HG03039 (cell line): ENCODE results near the gene RASD1.

ENCODE experiments used
- ATAC-seq: cut with Tn5 transposase; IDR thresholded peaks from one replicate; pipeline ENCODE4 v1.9.1; 2021; ENCODE audit warnings: mild to moderate bottlenecking, moderate library complexity; ENCODE audit not compliant: unreplicated experiment

Gene RASD1

DNA sequence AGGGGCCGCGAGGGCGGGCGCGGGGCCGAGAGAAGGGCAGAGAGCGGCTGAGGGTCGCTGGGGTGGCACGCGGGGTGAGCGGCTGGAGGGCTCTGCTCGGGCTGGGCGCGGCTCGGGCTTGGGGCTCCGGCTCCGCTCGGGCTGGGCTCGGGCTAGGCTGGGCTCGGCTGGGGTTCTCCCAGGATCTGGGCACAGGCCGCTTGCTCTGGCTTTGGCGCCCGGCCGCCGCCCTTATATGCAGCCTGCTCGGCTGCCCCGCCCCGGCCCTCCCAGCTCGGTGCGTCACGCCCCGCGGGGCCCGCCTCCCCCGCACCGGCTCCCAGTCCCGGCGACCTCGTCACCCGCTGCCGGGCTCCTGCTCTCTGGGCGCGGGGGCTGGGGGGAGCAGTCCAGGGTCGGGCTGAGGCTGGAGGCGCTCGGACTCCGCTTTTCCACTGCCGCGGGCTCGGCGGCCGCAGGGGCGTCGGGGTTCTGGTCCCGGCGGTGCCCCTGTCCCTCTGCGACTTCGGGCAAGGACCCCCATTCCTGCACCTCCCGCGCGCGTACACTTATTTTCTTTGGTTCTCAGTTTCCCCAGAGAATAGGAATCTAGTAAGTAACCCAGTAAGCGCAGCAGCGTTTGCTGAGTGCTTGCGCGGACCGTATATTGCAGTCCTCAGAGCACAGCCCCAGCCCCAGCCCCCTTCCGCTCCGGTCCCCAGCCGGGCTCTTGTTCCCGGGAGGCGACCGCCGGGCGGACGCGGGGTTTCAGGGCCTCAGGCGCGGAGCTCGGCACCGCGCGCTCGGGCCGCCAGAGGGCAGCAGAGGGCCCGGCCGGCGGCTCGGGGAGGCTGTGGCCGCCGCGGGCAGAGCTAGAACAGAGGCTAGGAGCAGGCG lies at the start of gene RASD1:
Gene RASD1, minus strand, starts transcription at position 207 of the 876 bp plus-strand sequence. CDS start 214 bp downstream, outside the sequence.
- peak; percentile 55 for ATAC-seq

DNA sequence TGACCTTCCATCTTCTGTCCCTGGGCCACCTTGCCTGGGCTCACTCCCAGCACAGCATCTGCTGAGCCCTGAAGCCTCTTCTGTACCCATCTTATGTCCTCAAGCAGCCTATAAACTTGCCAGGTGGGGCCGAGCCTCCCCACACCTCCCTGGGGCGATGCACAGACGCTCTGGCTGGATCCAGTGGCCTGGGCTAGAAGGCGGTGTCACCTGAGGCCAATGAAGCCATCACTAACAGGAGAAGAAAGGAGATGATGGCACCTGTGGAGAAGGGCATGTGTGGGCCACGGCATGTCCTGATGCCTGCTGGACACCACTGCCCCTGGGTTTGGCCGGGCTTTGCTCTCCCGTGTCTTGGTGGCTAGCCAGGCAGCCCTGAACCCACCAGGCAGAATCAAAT lies 49.8 kb upstream of the RASD1 start:
- no peak for ATAC-seq

GRCh38 chr17:17545031-17545820 lies 49.0 kb upstream of the RASD1 start:
- ATAC-seq: no peak

DNA sequence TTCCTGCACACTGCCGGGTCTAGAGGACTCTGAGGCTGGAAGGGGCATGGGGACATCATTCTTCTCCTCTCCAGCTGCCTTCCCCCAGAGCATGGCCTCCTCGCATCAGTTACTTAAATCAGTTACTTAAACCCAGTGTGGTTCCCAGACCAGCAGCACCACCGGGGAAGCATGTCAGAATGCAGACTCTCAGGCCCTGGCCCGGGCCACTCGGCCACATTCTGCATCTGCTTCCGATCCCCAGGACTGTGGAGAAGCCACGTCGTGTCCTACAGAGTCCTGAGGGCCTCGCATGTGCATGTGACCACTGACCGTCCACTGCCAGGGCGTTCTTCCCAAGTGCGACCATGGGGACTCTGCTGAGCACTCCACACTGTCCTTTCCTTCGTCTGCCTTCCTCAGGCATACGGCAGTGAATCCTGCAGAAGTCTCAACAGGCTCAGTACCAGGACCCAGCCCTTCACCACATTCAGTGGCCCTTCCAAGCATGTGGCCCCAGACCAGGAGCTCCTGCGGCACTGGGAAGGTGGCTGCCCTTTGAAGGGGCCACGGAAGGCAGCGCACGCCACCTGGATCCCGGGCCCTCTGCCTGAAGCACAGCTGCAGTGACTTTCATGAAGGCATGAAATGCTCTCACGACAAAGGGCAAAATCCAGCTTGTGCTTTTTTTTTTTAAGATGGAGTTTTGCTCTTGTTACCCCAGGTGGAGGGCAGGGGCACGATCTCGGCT lies 46.9 kb upstream of the RASD1 start:
- no peak for ATAC-seq

DNA sequence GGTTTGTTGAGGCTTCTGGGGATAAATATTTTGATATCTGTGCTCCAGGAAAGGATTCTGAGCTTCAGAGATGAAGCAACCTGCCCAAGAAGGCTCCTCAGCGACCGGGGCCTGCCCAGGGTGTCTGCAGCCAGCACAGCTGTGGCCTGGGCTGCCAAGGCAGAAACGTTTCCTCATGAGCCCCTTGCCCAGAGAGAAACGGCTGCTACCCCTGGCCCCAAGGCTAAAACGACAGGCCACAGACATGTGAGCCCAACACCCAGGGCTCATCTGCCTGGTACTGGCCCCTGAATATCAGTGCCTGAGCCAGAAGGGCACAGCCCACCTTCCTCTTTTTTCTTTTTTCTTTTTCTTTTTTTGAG lies 45.4 kb upstream of the RASD1 start:
- ATAC-seq: no peak

DNA sequence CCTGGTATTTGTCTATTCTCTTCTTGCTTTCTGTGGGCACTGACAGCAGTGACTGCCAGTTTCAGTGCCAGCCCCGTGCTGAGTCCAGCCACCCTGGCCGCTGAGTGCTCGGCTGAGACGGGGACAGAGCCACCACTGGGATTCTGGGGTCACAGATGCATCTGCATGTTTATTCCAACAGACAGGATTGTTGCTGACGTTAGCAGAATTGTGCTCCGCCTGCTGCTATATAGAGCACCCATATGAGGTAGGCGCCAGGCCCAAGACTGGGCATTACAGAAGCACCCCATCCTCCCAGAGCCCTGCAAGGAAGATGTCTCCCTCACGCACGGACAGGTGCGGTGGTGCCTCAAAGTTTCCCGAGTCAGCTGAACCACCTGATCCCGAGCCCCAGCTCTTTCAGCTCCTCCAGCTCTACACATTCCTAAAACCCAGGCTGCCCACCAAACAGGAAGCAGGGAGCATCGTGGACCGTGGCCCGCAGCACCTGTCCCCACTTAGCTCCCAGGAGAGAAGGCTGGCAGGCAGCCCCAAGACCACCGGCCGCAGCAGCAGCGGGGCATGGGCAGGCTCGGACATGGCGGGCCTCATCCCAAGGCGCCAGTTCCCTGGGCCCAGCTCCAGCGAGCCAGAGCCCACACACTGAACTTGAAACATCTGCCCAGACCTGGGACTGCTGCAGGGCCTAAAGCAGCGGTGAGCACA lies 44.9 kb upstream of the RASD1 start:
- ATAC-seq: no peak

- no peak for ATAC-seq
Observed at GRCh38 chr17:17540278-17540906, 44.2 kb upstream of the RASD1 start.

GRCh38 chr17:17539591-17539990 lies 43.4 kb upstream of the RASD1 start:
- ATAC-seq: no peak

DNA sequence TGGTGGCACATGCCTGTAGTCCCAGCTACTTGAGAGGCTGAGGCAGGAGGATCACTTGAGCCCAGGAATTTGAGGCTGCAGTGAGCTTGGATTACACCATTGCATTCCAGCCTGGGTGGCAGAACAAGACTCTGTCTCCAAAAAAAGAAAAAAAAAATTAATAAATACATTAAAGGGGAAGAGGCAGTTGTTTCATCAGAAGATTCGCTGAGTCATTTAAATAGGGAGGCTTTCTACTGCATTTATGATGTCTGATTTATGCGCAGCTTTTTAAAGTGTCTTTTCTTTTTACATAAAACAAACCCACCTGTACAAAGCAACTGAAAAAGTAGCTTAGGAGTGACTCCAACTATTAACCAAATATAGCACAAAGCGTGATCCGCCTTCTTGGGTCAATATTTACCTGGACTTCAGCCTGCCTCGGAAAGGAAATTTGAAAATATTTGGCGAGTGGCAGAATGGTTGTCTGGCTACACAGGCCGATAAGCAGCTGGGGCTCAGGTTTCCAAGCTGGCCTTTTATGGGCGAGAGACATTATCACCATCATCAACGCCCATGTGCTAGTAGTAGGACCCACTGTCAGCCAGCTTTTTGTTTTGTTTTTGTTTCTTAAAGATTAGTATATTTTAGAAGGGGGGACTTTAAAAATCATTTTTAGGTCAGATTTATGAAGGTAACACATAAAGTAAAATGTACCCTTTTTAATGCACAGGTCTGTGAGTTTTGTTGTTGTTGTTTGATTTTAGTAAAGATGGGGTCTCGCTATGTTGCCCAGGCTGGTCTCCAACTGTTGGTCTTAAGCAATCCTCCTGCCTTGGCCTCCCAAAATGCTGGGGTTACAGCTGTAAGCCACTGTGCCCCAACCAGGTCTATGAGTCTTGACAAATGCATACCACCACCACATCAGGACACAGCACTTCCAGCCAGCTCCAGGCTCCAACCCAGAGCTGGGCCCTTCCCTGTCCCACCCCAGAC lies 42.5 kb upstream of the RASD1 start:
- no peak for ATAC-seq

DNA sequence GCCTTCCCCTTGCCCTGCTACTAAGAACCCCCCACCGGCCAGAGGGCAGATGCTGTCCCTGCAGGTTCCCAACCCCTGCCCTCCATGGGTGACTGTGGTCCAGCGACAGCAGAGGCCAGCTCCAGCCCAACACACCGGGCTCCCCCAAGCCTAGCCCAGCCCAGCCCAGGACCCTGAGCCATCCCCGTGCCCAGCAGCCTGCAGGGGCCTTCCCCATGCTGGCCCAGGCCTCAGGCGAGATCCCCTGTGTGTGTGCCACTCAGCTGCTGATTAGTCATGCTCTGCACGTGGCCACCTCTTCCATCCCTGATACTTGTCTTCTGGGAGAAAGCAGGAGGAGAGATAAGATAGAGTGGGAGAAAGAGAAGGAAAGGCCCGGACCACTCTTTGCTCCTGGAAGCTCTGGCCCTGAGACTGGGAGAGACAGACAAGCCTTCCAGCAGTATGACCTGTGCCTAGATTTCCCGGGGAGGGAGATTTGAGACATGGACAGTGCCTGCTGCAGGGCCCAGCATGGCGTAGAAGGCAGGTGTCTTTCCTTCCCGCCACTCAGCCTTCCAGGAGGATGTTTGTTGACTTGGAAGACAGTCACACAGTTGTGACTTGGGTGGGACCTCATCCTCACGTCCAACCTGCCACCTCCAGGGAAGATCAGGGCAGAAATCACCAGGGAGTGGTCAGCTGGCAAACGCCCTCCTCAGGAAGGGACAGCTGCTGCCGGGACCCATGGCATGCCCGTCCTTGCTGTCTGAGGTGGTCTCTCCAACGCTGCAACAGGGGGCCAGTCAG lies 41.3 kb upstream of the RASD1 start:
- no peak for ATAC-seq

DNA sequence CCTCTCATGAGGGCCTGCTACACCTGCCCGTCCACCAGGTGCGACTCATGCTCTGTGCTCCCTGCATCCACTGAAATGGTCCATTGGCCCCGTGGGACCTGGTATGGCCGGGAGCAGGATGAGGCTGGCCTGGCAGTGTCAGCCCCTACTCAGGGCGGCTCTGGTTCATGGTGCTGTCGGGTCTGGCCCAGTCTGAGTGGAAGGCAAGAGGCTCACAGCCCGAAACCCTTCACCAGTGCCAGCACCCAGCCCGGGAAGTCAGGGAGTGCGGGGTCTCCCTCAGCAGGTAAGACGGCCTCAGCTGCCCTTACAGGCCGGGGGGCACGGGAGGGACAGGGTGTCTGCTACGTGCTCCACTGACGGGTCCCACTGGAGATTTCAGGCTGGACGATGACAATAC lies 40.5 kb upstream of the RASD1 start:
- no peak for ATAC-seq

DNA sequence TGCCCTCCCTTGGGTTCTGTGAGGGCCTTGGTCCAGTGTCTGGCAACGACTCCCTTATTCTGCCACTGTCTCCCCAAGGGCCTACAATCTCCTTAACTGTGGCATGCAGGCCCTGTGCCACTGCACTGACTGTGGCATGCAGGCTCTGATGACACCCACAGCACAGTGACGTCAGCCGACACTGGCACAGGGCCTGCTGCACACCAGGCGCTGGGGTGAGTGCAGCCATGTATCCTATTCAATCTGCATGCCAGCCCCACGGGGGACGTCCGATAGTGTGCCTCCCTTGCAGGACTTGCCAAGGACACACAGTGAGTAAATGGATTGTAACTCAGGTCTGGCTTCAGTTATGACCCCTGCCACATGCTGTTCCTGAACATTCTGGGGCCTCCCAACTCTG lies 39.8 kb upstream of the RASD1 start:
- ATAC-seq: no peak

GRCh38 chr17:17533901-17534441 lies 37.8 kb upstream of the RASD1 start:
- ATAC-seq: no peak

DNA sequence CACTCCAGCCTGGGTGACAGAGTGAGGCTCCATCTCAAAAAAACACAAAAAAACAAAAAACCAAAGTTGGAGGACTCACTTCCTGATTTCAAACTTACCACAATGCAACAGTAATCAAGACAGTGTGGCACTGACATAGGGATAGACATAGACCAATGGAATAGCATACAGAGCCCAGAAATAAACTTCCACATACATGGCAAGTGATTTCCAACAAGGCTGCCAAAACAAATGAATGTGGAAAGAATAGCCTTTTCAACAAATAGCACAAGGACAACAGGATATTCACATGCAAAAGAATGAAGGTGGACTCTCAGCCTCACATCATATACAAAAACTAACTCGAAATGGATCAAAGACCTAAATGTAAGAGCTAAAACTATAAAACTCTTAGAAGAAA lies 36.8 kb upstream of the RASD1 start:
- ATAC-seq: no peak

GRCh38 chr17:17531156-17531555 lies 35.0 kb upstream of the RASD1 start:
- ATAC-seq: no peak

DNA sequence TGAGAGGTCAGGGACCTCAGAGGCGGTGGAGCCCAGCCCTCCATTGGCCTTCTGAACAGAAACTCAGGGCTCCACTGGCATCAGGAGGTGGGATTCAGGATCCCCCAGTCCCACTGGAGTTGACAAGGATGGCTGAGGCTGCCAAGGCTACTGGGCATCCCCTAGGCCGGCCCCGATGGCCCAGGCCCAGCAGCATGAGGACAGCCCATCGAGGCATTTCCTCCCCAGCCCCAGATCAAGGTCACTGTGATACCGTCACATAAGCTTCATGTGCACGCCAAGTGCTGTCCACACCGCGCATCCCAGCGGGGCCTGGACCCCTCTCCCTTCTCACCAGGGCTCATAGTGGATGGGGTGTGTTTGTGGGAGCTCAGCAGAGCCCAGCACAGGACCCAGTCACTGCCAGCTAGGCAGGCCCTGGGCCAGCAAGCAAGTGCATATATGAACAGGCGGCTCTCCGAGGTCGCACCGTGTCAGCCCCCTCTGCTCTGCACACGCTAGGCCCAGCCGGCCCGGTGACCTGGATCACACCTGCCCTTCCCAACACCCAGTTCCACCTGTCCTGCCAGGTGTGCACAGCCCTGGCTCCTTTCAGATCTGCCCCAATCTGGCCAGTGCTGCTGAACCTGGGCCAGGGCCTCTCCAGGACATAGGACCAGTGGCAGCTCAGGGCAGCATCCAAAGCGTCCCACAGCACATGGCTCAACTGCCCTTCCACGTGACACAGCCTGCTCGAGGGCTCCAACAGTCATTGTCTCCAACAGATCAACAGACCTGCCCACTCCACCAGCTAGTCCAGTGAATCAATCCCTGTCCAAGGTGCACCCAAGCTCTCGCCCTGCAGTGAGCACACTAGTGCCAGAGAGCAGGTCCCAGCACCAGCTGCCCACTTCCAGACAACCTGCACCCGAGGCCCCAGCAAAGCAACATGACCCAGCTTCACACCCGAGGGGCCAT lies 32.8 kb upstream of the RASD1 start:
- no peak for ATAC-seq

- no peak for ATAC-seq
Observed at GRCh38 chr17:17527956-17528500, 31.8 kb upstream of the RASD1 start.
